A549 (cell line): ENCODE measurements around the gene CCR9. TPM values are rescaled to one million over a fixed set of nuclear protein-coding genes. Genes with fewer than 3 reads are reported as not detected.

ENCODE experiments used
- ATAC-seq, 2 experiments: fragments of 200-7000 bp in 1 of 2; fragments of >200 bp in 1 of 2; cut with Nextera tagmentation in 1 of 2; cut with Tn5 transposase in 1 of 2; 3 replicates each; pipeline versions ENCODE4 v1.8.0 to v1.9.1; 2018 to 2020; ENCODE audit warnings: mild to moderate bottlenecking in 1 of 2, moderate library complexity in 1 of 2
- CTCF ChIA-PET: fragments of 300-600 bp; sonication (Branson Sonifier 250); formaldehyde crosslinking; extraction: SDS; loops from one replicate; lab custom pipeline; 2021; ENCODE audit warnings: antibody characterized with exemption, inconsistent platforms; lab: Yijun Ruan, JAX
- POLR2A ChIA-PET: fragments of 350-600 bp; formaldehyde crosslinking; extraction: SDS; loops from one replicate; lab custom pipeline; 2021; ENCODE audit warnings: antibody characterized with exemption, inconsistent platforms; lab: Yijun Ruan, JAX
- DNase-seq, 2 experiments: peaks; one replicate each; pipeline versions ENCODE4 v3.0.0 to v3.0.0-alpha.2; 2011 to 2016; ENCODE audit warnings: low read depth in 1 of 2, low spot score in 1 of 2
- FAIRE-seq: peaks from 2 replicates; lab custom pipeline; 2011; peaks lifted over from hg19 to GRCh38; lab: Jason Lieb, UNC
- H3K27ac ChIP-seq, 2 experiments: fragments of >200 bp; sonication (Bioruptor Twin); formaldehyde crosslinking; 3 replicates each; pipeline ENCODE4 v1.5.1; 2016 to 2017
- H3K4me1 ChIP-seq: fragments of >200 bp; sonication (Bioruptor Twin); formaldehyde crosslinking; 3 replicates; pipeline ENCODE4 v1.6.1; 2016
- H3K4me2 ChIP-seq: fragments of >200 bp; sonication (Bioruptor Twin); formaldehyde crosslinking; 3 replicates; pipeline ENCODE4 v1.6.1; 2016
- H3K4me3 ChIP-seq: fragments of >200 bp; sonication (Bioruptor Twin); formaldehyde crosslinking; 3 replicates; pipeline ENCODE4 v1.5.1; 2016
- H3K9me3 ChIP-seq: fragments of >200 bp; sonication (Bioruptor Twin); formaldehyde crosslinking; 3 replicates; pipeline ENCODE4 v1.6.1; 2016
- BCL3 ChIP-seq: fragments of >200 bp; sonication (Bioruptor Twin); formaldehyde crosslinking; IDR thresholded peaks from 3 replicates; pipeline ENCODE4 v1.6.1; 2016
- BHLHE40 ChIP-seq: IDR thresholded peaks from 2 replicates; pipeline ENCODE4 v1.6.1; 2012; ENCODE audit warnings: low read depth, low read length, inconsistent platforms
- CEBPB ChIP-seq, 2 experiments: fragments of >200 bp in 1 of 2; sonication (Bioruptor Twin) in 1 of 2; formaldehyde crosslinking in 1 of 2; IDR thresholded peaks; 2 replicates each; pipeline ENCODE4 v1.6.1; 2012 to 2016
- EHF ChIP-seq: fragments of 250-450 bp; sonication (Bioruptor Pico); IDR thresholded peaks from 2 replicates; pipeline ENCODE4 v1.5.0; 2020; ENCODE audit warnings: mild to moderate bottlenecking
- EHMT2 ChIP-seq: fragments of 200-600 bp; sonication (generic); IDR thresholded peaks from 2 replicates; pipeline ENCODE4 v1.6.1; 2016; ENCODE audit warnings: antibody characterized with exemption, low read depth, mild to moderate bottlenecking, moderate library complexity
- EP300 ChIP-seq, 2 experiments: fragments of >200 bp; sonication (Bioruptor Twin); formaldehyde crosslinking; IDR thresholded peaks; 2 replicates in 1 of 2; 3 replicates in 1 of 2; pipeline ENCODE4 v1.6.1; 2016 to 2017
- ESRRA ChIP-seq: fragments of 150-350 bp; IDR thresholded peaks from 2 replicates; pipeline ENCODE4 v1.6.1; 2014; ENCODE audit warnings: mild to moderate bottlenecking, low read length, borderline replicate concordance
- FOSB ChIP-seq: fragments of 250-450 bp; sonication (Bioruptor Pico); IDR thresholded peaks from 2 replicates; pipeline ENCODE4 v1.5.0; 2020; ENCODE audit warnings: mild to moderate bottlenecking, moderate library complexity
- FOSL2 ChIP-seq, 2 experiments: fragments of 450-650 bp in 1 of 2; fragments of >200 bp in 1 of 2; sonication (Bioruptor Twin) in 1 of 2; formaldehyde crosslinking; IDR thresholded peaks; 2 replicates each; pipeline versions ENCODE4 v1.5.0 to v1.6.1; 2016 to 2020; ENCODE audit warnings: mild to moderate bottlenecking in 1 of 2, moderate library complexity in 1 of 2
- HDAC2 ChIP-seq: fragments of 200-600 bp; sonication (generic); IDR thresholded peaks from 2 replicates; pipeline ENCODE4 v1.6.1; 2016
- HEYL ChIP-seq: fragments of 250-450 bp; sonication (Bioruptor Pico); IDR thresholded peaks from 2 replicates; pipeline ENCODE4 v1.8.0; 2021; ENCODE audit warnings: mild to moderate bottlenecking, moderate library complexity
- HOXB13 ChIP-seq: fragments of 250-450 bp; sonication (Bioruptor Pico); IDR thresholded peaks from 2 replicates; pipeline ENCODE4 v1.5.0; 2020; ENCODE audit warnings: low read depth, mild to moderate bottlenecking, moderate library complexity
- HOXB5 ChIP-seq: fragments of 250-450 bp; sonication (Bioruptor Pico); IDR thresholded peaks from 2 replicates; pipeline ENCODE4 v1.5.0; 2020; ENCODE audit warnings: mild to moderate bottlenecking, moderate library complexity
- MAFK ChIP-seq: fragments of 450-650 bp; IDR thresholded peaks from 2 replicates; pipeline ENCODE4 v1.6.1; 2014; ENCODE audit not compliant: partially characterized antibody
- NR3C1 ChIP-seq: fragments of >200 bp; sonication (Bioruptor Twin); formaldehyde crosslinking; IDR thresholded peaks from 3 replicates; pipeline ENCODE4 v1.6.1; 2017
- PBX3 ChIP-seq: IDR thresholded peaks from 2 replicates; pipeline ENCODE4 v1.6.1; 2012
- POLR2A ChIP-seq: IDR thresholded peaks from 2 replicates; pipeline ENCODE4 v1.6.1; 2012; ENCODE audit warnings: mild to moderate bottlenecking, low read length
- RARB ChIP-seq: fragments of 250-450 bp; sonication (Bioruptor Pico); IDR thresholded peaks from 2 replicates; pipeline ENCODE4 v1.8.0; 2021; ENCODE audit warnings: mild to moderate bottlenecking, moderate library complexity
- SMC3 ChIP-seq: fragments of >200 bp; sonication (Bioruptor Twin); formaldehyde crosslinking; IDR thresholded peaks from 3 replicates; pipeline ENCODE4 v1.6.1; 2018; ENCODE audit warnings: inconsistent platforms
- TFCP2L1 ChIP-seq: fragments of 250-450 bp; sonication (Bioruptor Pico); IDR thresholded peaks from 2 replicates; pipeline ENCODE4 v1.5.0; 2021; ENCODE audit warnings: mild to moderate bottlenecking
- ZFP36 ChIP-seq: fragments of 450-650 bp; IDR thresholded peaks from 2 replicates; pipeline ENCODE4 v1.6.1; 2014; ENCODE audit warnings: borderline replicate concordance; ENCODE audit not compliant: partially characterized antibody
- WGBS: methylation state at CpG from one replicate; pipeline ENCODE4 v1.1.6; 2017; ENCODE audit errors: missing lambda C conversion rate; 5-methylcytosine and 5-hydroxymethylcytosine counted together
- polyA plus RNA-seq, 4 experiments: library from polyadenylated mRNA; depleted of rRNA in 3 of 4; stranded (reverse); fragments of >200 nt; fragmentation: RNase III in 1 of 4; extraction: RNeasy Plus Mini Kit Qiagen cat#74134 plus additional on column Dnase treatment in 1 of 4; gene quantifications; 2 replicates in 3 of 4; 3 replicates in 1 of 4; pipeline ENCODE4 v1.2.3, GENCODE V29; 2011 to 2017
- TF ChIP-seq, protein P1 (sequence below): fragments of 450-650 bp; IDR thresholded peaks from 2 replicates; pipeline ENCODE4 v1.6.1; 2014; ENCODE audit warnings: antibody characterized with exemption
- TF ChIP-seq, protein P2 (sequence below): fragments of >200 bp; sonication (Bioruptor Twin); formaldehyde crosslinking; IDR thresholded peaks from 2 replicates; pipeline ENCODE4 v1.6.1; 2016

The CCR9 gene
- polyA plus RNA-seq, 2 of the 4 experiments (the other 2 are of a cell fraction): not detected

DNA sequence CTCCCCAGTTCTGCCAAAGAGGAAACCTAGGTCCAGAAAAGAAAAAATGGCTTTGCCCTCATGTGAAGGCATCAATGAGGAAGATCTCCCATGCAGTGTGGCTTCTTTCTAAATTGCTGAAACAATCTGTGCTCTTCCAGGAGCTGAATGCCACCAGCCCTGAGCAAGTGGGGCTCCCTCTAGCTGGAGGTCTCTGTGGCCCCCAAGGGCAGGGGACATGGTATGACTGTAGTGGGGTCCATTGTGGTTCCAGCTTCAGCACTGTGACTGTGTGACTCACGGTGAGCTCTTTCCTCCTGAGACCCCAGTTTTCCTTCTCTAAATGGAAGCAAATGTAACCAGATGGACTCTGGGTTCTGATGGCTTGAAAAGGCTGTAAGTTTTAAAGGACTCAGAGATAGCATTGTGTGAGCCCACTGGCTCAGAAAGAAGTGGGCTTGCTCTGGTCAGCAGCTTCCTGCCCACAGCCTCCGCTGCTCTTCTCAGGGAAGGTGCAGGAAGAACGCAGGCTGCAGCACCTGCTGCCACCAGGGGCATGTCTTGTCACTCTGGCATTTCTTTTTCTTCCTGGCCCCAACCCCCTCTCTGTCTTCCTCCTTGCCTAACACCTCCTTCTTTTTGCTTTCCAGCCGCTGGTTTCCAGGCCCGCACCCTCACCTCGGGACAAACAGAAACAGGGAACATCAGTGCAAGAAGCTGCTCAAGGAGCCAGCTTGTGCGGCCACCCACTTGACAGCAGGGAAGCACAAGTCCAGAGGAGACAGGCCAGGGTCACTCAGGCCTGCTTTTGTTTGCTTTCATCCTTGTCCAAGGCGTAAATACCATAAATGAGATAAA is 51.1 kb downstream of the CCR9 start:
- no peaks in the 10 kb centered on the region for H3K4me1 ChIP-seq
- TF ChIP-seq EHMT2: no peak
- no peak for TF ChIP-seq PBX3
- TF ChIP-seq EP300 (IDR thresholded peaks at IDR 0.05): no peak
- TF ChIP-seq, protein P1, sequence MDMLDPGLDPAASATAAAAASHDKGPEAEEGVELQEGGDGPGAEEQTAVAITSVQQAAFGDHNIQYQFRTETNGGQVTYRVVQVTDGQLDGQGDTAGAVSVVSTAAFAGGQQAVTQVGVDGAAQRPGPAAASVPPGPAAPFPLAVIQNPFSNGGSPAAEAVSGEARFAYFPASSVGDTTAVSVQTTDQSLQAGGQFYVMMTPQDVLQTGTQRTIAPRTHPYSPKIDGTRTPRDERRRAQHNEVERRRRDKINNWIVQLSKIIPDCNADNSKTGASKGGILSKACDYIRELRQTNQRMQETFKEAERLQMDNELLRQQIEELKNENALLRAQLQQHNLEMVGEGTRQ: no peak
- TF ChIP-seq FOSL2 (IDR thresholded peaks at IDR 0.05): no peak
- no peak for TF ChIP-seq FOSL2 (CRISPR knock-in tag; IDR thresholded peaks at IDR 0.05)
- no peak for TF ChIP-seq BCL3
- TF ChIP-seq BHLHE40: no peak
- TF ChIP-seq EHF (CRISPR knock-in tag): no peak
- TF ChIP-seq NR3C1: no peak
- no peak for TF ChIP-seq FOSB (CRISPR knock-in tag)
- no peak for TF ChIP-seq HOXB5 (CRISPR knock-in tag)
- TF ChIP-seq ZFP36: no peak
- no peak for TF ChIP-seq HDAC2
- no peak for TF ChIP-seq HOXB13 (CRISPR knock-in tag)
- no peak for TF ChIP-seq MAFK
- no peak for TF ChIP-seq SMC3
- TF ChIP-seq, protein P2, sequence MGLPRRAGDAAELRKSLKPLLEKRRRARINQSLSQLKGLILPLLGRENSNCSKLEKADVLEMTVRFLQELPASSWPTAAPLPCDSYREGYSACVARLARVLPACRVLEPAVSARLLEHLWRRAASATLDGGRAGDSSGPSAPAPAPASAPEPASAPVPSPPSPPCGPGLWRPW: no peak
- CTCF ChIA-PET: interaction anchor here (0.7 to 8.9 kb wide), 12 partner anchors 8 to 440 kb away, joined by 3 to 192 read pairs (median 3); no protein-coding TSS in a partner anchor
- H3K27ac ChIP-seq: no peak overlapping the region
- 93% methylated on average over 7 of the region's 8 CpGs for WGBS
- POLR2A ChIA-PET: no interaction called here
- no peak for DNase-seq
- no peak for FAIRE-seq
- no peak overlapping the region for H3K4me2 ChIP-seq
- no peak overlapping the region for H3K4me3 ChIP-seq
- H3K9me3 ChIP-seq: no peaks in the 10 kb centered on the region
- ATAC-seq: no peak

DNA sequence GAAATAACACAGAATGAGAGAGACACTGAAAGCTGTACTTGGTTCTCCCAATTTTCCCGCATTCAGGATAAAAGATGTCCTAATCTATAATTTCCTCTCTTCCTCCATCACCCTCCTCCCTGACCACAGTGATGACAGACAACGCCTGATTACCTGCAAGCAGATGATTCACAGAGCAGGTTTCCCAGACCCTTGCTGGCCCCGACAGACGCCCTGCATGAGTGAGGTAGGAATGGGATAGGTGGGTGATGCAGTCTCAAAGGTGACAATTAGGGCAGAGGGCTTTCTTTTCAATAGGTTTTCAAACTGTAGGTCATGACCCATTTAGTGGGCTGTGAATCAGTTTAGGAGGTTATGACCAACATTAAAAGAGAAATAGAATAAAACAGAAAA is 51.7 kb downstream of the CCR9 start:
- Histone ChIP-seq H3K4me3 (no peak overlapping the region), H3K4me1 (no peaks in the 10 kb centered on the region), H3K4me2 (no peak overlapping the region), H3K9me3 (no peaks in the 10 kb centered on the region), H3K27ac (no peak overlapping the region)
- TF ChIP-seq CEBPB (IDR thresholded peaks at IDR 0.05): no peak
- TF ChIP-seq RARB (CRISPR knock-in tag): no peak
- no peak for TF ChIP-seq TFCP2L1 (CRISPR knock-in tag)
- TF ChIP-seq, protein P1: no peak
- TF ChIP-seq HEYL: no peak
- TF ChIP-seq POLR2A: no peak
- no peak for TF ChIP-seq EHMT2
- TF ChIP-seq ESRRA: no peak
- 86% methylated on average over 4 of the region's 4 CpGs for WGBS
- POLR2A ChIA-PET: no interaction called here
- CTCF ChIA-PET: interaction anchor here (0.7 to 8.9 kb wide), 20 partner anchors 8 to 444 kb away, joined by 3 to 192 read pairs (median 4); no protein-coding TSS in a partner anchor
- ATAC-seq: no peak
- no peak for FAIRE-seq
- no peak for DNase-seq
